NT2/D1 (cell line): ENCODE results near the gene MRPL40.

Experiments
- SUZ12 ChIP-seq: IDR thresholded peaks from 2 replicates; pipeline ENCODE4 v1.6.1; 2011; ENCODE audit not compliant: insufficient read length, insufficient read depth; ENCODE audit errors: extremely low read depth
- YY1 ChIP-seq: IDR thresholded peaks from 2 replicates; pipeline ENCODE4 v1.6.1; 2011; ENCODE audit not compliant: insufficient read length, insufficient read depth
- ZNF274 ChIP-seq: IDR thresholded peaks from 2 replicates; pipeline ENCODE4 v1.6.1; 2011; ENCODE audit warnings: mild to moderate bottlenecking, low read depth, low read length

- TF ChIP-seq ZNF274: no peak
- TF ChIP-seq YY1: no peak
- no peak for TF ChIP-seq SUZ12
Measured at GRCh38 chr22:19470010-19470409, 37.7 kb downstream of the MRPL40 start.
